Tibial nerve (tissue), 4 donors: ENCODE results near the gene ZFHX2. TPM values are rescaled to one million over a fixed set of nuclear protein-coding genes. Genes with fewer than 3 reads are reported as not detected.

Experiments
- DNase-seq, 2 donors: peaks; one replicate each; pipeline ENCODE4 v3.0.0-alpha.2; 2019; ENCODE audit warnings: low spot score in 2 of 2
- H3K27ac ChIP-seq, 4 donors: fragments of 200-600 bp; sonication (generic) in 3 of 4; one replicate each; pipeline ENCODE4 v1.5.1; 2017 to 2019; ENCODE audit warnings: mild to moderate bottlenecking in 1 of 4
- H3K27me3 ChIP-seq, 2 donors: fragments of 200-600 bp; sonication (generic) in 1 of 2; one replicate each; pipeline versions ENCODE4 v1.5.1 to v1.6.0; 2017 to 2019
- H3K36me3 ChIP-seq, 3 donors: fragments of 200-600 bp; sonication (generic); one replicate each; pipeline ENCODE4 v1.5.1; 2018 to 2019
- H3K4me1 ChIP-seq, 4 donors: fragments of 200-600 bp; sonication (generic) in 3 of 4; one replicate each; pipeline ENCODE4 v1.5.1; 2017 to 2019
- H3K4me3 ChIP-seq, 4 donors: fragments of 200-600 bp; sonication (generic) in 3 of 4; one replicate each; pipeline ENCODE4 v1.5.1; 2017 to 2019; ENCODE audit warnings: mild to moderate bottlenecking in 1 of 4, moderate library complexity in 1 of 4
- H3K9me3 ChIP-seq, 4 donors: fragments of 200-600 bp; sonication (generic) in 3 of 4; one replicate each; pipeline ENCODE4 v1.5.1; 2017 to 2019
- EP300 ChIP-seq, 2 donors: sonication (generic); formaldehyde crosslinking; IDR thresholded peaks; one replicate each; pipeline ENCODE4 v1.6.1; 2017; ENCODE audit warnings: antibody characterized with exemption in 2 of 2, mild to moderate bottlenecking in 1 of 2
- POLR2A ChIP-seq, 2 donors: fragments of 450-650 bp; IDR thresholded peaks; one replicate each; pipeline ENCODE4 v1.6.1; 2017; ENCODE audit warnings: antibody characterized with exemption in 2 of 2, mild to moderate bottlenecking in 2 of 2, moderate library complexity in 2 of 2
- WGBS, 2 donors: methylation state at CpG; one replicate each; pipeline ENCODE4 v1.1.5; 2018; 5-methylcytosine and 5-hydroxymethylcytosine counted together
- total RNA-seq, 4 donors: library from RNA; depleted of rRNA; stranded (reverse); fragments of >200 nt; gene quantifications; one replicate each; pipeline ENCODE4 v1.1.0, GENCODE V29; 2016
- TF ChIP-seq, protein P1 (sequence below), 5 experiments: fragments of 200-600 bp in 3 of 5; fragments of 450-650 bp in 2 of 5; sonication (generic) in 3 of 5; IDR thresholded peaks; one replicate each; pipeline ENCODE4 v1.5.1; 2016 to 2019; ENCODE audit warnings: antibody characterized with exemption in 5 of 5, mild to moderate bottlenecking in 3 of 5, moderate library complexity in 2 of 5

Gene ZFHX2
- total RNA-seq, 4 donors from 2014 or later = 2.1 to 3.9 (median 2.6) TPM

DNA sequence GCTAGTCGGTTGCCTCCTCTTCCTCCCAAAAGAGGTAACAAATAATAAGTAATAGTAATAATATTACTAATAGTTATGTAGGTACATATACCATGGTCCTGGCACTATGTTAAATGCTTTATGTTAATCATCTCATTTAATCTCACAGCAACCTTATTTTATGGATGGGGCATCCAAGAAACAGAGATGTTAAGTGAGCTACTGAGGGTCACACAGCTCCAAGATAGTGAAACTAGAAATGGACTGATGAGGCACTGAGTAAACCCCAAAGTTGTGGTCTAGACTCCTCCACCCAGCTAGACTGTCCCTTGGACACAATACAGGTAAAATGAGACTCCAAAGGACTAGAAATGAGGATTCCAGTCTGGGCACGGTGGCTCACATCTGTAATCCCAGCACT, 15.1 kb downstream of the ZFHX2 start:
- no peaks in the 10 kb centered on the region for H3K9me3 ChIP-seq
- H3K4me3 ChIP-seq = no peak overlapping the region
- H3K36me3 ChIP-seq = peaks cover 0 to 22% (median 0%) of the 10 kb centered on the region in 3 donors
- no peak overlapping the region for H3K27ac ChIP-seq
- H3K4me1 ChIP-seq = peaks cover 0 to 15% (median 4%) of the 10 kb centered on the region in 4 donors
- WGBS, 2 donors = 91 to 94% methylated on average over 2 of the region's 2 CpGs
- DNase-seq = no peak
- no peaks in the 10 kb centered on the region for H3K27me3 ChIP-seq
- no peak for TF ChIP-seq POLR2A (IDR thresholded peaks at IDR 0.05)
- no peak for TF ChIP-seq EP300 (IDR thresholded peaks at IDR 0.05)

DNA sequence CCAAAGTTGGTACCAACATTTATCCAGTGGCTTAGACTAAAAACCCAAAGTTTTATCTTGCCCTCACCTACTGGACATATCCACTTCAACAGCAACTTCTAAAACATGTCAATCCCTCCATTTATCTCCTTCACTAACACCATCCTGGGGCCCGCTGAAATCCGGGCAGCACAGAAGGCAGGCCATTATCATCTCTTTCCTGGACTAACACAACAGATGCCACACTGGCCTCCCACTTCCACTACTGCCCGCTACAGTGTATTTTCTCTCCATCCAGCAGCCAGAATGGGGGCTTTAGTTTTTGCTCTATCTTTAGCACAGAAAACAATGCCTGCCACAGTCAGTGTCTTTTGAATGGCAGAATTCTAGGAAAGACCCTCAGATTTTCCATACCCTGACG, 15.6 kb downstream of the ZFHX2 start:
- no peak for TF ChIP-seq POLR2A (IDR thresholded peaks at IDR 0.05)
- TF ChIP-seq EP300 (IDR thresholded peaks at IDR 0.05) = no peak
- TF ChIP-seq, protein P1, sequence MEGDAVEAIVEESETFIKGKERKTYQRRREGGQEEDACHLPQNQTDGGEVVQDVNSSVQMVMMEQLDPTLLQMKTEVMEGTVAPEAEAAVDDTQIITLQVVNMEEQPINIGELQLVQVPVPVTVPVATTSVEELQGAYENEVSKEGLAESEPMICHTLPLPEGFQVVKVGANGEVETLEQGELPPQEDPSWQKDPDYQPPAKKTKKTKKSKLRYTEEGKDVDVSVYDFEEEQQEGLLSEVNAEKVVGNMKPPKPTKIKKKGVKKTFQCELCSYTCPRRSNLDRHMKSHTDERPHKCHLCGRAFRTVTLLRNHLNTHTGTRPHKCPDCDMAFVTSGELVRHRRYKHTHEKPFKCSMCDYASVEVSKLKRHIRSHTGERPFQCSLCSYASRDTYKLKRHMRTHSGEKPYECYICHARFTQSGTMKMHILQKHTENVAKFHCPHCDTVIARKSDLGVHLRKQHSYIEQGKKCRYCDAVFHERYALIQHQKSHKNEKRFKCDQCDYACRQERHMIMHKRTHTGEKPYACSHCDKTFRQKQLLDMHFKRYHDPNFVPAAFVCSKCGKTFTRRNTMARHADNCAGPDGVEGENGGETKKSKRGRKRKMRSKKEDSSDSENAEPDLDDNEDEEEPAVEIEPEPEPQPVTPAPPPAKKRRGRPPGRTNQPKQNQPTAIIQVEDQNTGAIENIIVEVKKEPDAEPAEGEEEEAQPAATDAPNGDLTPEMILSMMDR (IDR thresholded peaks at IDR 0.05) = no peak
- 69 to 74% methylated on average over 4 of the region's 4 CpGs for WGBS, 2 donors
- DNase-seq = no peak
- Histone ChIP-seq H3K9me3 (no peaks in the 10 kb centered on the region), H3K27me3 (no peaks in the 10 kb centered on the region), H3K36me3 (peaks cover 0 to 22% (median 0%) of the 10 kb centered on the region in 3 donors), H3K4me1 (peaks cover 0 to 21% (median 4%) of the 10 kb centered on the region in 4 donors), H3K27ac (no peak overlapping the region), H3K4me3 (no peak overlapping the region)

DNA sequence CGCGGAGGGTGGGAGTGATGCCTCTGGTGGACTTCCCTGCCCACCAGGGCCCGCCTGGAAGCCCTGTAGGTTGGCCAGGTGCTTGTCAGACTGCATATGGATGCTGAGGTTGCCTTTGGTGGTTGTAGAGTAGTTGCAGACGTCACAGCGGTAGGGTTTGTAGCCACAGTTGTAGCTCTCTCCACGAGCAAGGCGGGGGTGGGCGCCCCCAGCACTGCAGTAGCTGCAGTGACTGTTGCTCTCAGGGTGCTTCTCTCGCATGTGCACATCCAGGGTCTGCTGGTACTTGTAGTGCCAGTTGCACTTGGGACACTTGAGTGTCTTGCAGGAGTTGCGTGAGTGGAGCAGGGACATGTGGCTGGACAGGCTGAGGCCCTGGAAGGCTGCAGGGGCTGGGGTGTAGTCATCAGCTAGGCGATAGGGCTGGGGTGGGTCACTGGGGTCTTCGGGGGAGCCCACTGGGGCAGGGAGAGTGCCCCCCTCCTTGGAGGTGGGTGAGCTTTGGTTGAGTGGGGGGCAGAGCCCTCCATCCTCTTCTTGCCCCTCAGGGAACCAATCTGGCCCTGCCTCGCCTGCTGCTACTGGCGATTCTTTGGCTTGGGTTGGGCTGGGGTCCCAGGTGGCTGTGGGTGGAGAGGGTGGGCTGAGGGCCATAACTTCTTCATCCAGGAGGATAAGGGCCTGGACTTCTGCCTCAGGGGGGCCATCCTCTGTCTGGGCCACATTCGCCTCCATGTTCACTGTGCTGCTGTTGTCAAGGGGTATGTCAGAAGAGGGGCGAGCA, 17.7 kb downstream of the ZFHX2 start:
- DNase-seq = no peak
- Histone ChIP-seq H3K4me1 (peaks cover 0 to 31% (median 6%) of the 10 kb centered on the region in 4 donors), H3K27ac (no peak overlapping the region), H3K27me3 (no peaks in the 10 kb centered on the region), H3K4me3 (no peak overlapping the region), H3K9me3 (no peaks in the 10 kb centered on the region), H3K36me3 (peaks cover 0 to 22% (median 0%) of the 10 kb centered on the region in 3 donors)
- TF ChIP-seq, protein P1 (IDR thresholded peaks at IDR 0.05) = no peak
- TF ChIP-seq POLR2A (IDR thresholded peaks at IDR 0.05) (no peak), EP300 (IDR thresholded peaks at IDR 0.05) (no peak)
- 89 to 98% methylated on average over 8 to 10 of the region's 16 CpGs for WGBS, 2 donors

DNA sequence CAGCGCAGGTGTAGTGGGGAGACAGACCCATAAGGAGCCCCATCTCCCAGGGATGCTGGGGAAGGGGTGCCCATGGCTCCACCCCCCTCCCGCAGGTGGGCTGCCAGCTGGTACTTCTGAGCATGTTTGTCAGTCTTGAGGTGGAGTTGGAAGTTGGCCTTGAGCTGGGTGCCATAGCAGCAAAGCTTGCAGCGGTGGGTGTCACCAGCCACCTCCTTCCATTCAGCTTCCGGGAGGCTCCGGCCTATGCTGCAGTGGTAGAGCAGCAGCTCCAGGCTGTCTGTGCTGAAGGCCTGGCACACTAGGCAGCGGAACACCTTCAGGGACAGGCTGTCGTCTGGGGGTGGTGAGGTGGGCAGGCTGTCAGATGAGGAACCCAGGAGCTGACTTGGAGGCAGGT, 18.9 kb downstream of the ZFHX2 start:
- WGBS, 2 donors = 97 to 100% methylated on average over 4 to 7 of the region's 7 CpGs
- no peaks in the 10 kb centered on the region for H3K27me3 ChIP-seq
- no peaks in the 10 kb centered on the region for H3K9me3 ChIP-seq
- no peak for TF ChIP-seq POLR2A (IDR thresholded peaks at IDR 0.05)
- TF ChIP-seq EP300 (IDR thresholded peaks at IDR 0.05) = no peak
- TF ChIP-seq, protein P1 (IDR thresholded peaks at IDR 0.05) = no peak
- no peak for DNase-seq
- no peak overlapping the region for H3K4me3 ChIP-seq
- peaks cover 0 to 22% (median 0%) of the 10 kb centered on the region in 3 donors for H3K36me3 ChIP-seq
- peaks cover 0 to 35% (median 6%) of the 10 kb centered on the region in 4 donors for H3K4me1 ChIP-seq
- H3K27ac ChIP-seq = no peak overlapping the region

DNA sequence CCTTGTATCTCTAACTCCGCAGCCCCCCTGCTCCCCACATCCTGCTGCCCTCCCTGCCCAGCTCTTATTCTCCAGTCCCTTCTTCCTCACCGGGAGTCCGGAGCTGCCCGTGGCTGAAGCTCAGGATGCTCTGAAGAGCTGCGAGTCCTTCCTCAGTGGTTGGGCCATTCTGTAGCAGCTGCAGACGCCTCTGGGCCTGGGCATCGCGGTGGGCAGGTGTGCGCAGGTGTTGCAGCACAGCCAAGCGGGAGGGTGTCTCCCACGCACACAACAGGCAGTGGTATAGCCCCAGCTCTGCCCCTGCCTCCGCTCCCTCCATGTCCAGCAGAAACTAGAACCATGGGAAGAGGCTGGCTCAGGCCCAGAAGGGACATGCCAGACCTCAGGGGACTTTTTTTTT, 20.2 kb downstream of the ZFHX2 start:
- 87 to 89% methylated on average over 12 of the region's 12 CpGs for WGBS, 2 donors
- H3K4me3 ChIP-seq = no peak overlapping the region

More for the DNA sequence above, 20.2 kb downstream of the ZFHX2 start:
- peaks cover 0 to 35% (median 6%) of the 10 kb centered on the region in 4 donors for H3K4me1 ChIP-seq
- H3K36me3 ChIP-seq = peaks cover 0 to 35% (median 0%) of the 10 kb centered on the region in 3 donors
- no peaks in the 10 kb centered on the region for H3K27me3 ChIP-seq
- H3K9me3 ChIP-seq = no peaks in the 10 kb centered on the region
- TF ChIP-seq POLR2A (IDR thresholded peaks at IDR 0.05) (no peak), EP300 (IDR thresholded peaks at IDR 0.05) (no peak)
- TF ChIP-seq, protein P1 (IDR thresholded peaks at IDR 0.05) = no peak
- H3K27ac ChIP-seq = peak overlapping the region in 1 of 4 donors; percentile 71
- no peak for DNase-seq
